Thoracic aorta endothelial cell (primary cell): ENCODE results near the gene PANK1. TPM values are rescaled to one million over a fixed set of nuclear protein-coding genes. Genes with fewer than 3 reads are reported as not detected.

Experiments used
- small RNA-seq: library from RNA; depleted of rRNA; stranded (forward); fragments of <200 nt; gene quantifications from one replicate; pipeline ENCODE3, GENCODE V24; 2012
- total RNA-seq: library from RNA; depleted of rRNA; stranded (reverse); fragments of >200 nt; gene quantifications from 2 replicates; pipeline ENCODE4 v1.2.3, GENCODE V29; 2012

Gene PANK1
- 4.4 and 5.6 TPM in 2 replicates for total RNA-seq

DNA sequence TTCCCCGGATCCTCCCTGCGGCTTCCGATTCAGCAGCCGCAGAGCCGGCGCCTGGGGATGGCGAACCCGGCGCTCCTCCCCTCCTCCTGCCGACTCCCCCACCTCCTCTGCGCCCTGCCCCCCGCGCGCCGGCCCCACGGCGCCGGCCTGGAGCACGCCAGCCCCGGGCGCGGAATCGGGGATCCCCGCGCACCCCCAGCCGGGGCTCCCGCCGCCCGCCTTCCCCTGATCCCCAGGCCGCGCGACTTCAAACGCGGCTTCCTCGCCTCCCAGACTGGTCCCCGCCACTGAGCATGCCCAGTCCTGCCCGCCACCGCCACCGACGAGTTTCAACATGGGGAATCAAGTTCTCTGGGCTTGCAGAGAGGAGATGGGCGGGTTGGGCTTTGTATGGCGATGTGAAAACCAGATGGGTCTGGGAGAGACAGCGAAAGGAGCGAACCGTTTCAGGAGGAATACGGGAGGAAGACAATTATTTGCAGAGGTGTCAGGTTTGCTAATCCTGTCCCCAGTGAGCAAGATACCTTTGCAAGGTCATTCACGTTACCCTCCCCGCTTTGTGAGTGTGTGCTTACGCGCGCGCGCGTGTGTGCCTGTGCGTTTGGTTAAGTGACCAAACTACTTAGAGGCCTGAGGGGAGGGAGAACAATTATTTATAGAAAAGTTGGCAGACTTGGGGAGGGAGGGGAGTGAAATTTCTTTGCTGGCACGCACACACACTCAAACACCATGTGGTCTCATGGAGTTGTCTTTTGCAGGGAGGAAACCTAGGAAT, at the start of gene PANK1:
PANK1 (minus strand) TSS at position 276 of the 775 bp plus-strand sequence. CDS start 351 bp downstream, outside the sequence.

DNA sequence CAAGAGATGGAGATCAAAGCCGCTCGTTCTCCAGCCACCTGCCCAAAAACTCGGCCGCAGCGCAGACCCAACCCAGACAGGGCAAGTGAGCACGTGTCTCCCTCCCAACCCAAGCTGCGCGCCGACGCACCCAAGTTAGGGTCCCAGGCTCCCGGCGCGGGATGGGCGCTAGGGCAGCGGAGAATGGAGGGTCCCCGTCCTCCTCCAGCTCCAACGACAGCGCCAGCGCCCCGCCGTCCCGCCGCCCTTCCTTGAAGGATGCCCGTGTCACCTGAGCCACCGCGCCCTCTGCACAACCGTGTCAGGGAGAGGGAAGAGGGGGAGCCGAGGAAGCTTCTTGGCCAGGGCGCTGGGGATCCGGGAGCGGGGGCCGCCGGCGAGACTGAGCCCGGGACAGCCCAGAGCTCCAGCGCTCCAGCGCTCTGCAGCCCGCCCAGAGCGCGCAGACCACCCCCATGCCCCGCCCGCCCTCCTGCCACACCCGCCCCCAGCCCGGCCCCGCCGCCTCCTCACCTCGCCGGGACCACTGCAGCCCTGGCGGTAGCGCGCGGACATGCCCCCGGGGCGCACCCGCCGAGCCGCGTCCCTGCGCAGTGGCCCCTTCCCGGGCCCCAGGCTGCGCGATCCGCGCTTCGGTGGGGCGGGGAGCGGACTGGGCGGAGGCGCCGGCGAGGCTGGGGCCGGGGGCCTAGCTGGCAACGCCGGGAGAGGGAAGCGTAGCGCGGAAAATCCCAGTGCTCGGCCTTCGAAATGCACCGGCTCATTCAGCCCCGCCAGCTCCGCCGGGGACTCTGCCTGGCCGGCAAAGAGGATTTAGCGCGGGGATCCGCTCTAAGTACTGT, 109.7 kb downstream of the PANK1 start, which contains the start of gene SLC16A12:
SLC16A12 (minus strand) TSS at position 424 of the 842 bp plus-strand sequence. CDS start 73,016 bp downstream, outside the sequence.

Small RNA genes lying within 50 kb of the gene (small RNA-seq; reads per million reads assigned to genes)
- 258 reads per million, percentile 99 among the genes with 10 or more reads in this experiment for gene MIR107

Other genes with a start within 250 kb of the PANK1 start
- 4.1 and 17.0 TPM in 2 replicates for gene IFIT5, start 230.7 kb downstream of the PANK1 start, total RNA-seq
- 0.80 TPM in 1 of 2 replicates, not detected in the other for gene SLC16A12, start 109.6 kb downstream of the PANK1 start, total RNA-seq
- gene KIF20B, start 56.3 kb upstream of the PANK1 start, total RNA-seq = 36.0 and 54.3 TPM in 2 replicates